Trophoblast cell (in vitro differentiated cells and primary cell): Measurements from ENCODE around the gene DPCD.

ENCODE experiments used
- DNase-seq, 2 donors: peaks; one replicate each; pipeline ENCODE4 v3.0.0-alpha.2; 2016
- H2AFZ ChIP-seq: 2 replicates; pipeline ENCODE4 v1.6.1; 2013; ENCODE audit warnings: low read length, moderate library complexity, mild to moderate bottlenecking; ENCODE audit not compliant: insufficient read depth, poor library complexity
- H2AK5ac ChIP-seq: 2 replicates; pipeline ENCODE4 v1.6.1; 2013; ENCODE audit warnings: mild to moderate bottlenecking, low read length
- H2BK120ac ChIP-seq: 2 replicates; pipeline ENCODE4 v1.6.1; 2013; ENCODE audit warnings: low read length, mild to moderate bottlenecking, moderate library complexity; ENCODE audit not compliant: insufficient read depth, poor library complexity
- H2BK12ac ChIP-seq: 2 replicates; pipeline ENCODE4 v1.6.1; 2013; ENCODE audit warnings: mild to moderate bottlenecking, low read length, moderate library complexity
- H2BK5ac ChIP-seq: 2 replicates; pipeline ENCODE4 v1.6.1; 2013; ENCODE audit warnings: low read length, low read depth, moderate library complexity, mild to moderate bottlenecking; ENCODE audit not compliant: poor library complexity
- H3K14ac ChIP-seq: 2 replicates; pipeline ENCODE4 v1.6.1; 2013; ENCODE audit warnings: mild to moderate bottlenecking, low read length
- H3K18ac ChIP-seq: 2 replicates; pipeline ENCODE4 v1.6.1; 2013; ENCODE audit warnings: mild to moderate bottlenecking, low read length
- H3K23ac ChIP-seq: 2 replicates; pipeline ENCODE4 v1.6.1; 2013; ENCODE audit warnings: low read length
- H3K27ac ChIP-seq: 2 replicates; pipeline ENCODE4 v1.5.1; 2013; ENCODE audit warnings: low read depth, mild to moderate bottlenecking, inconsistent platforms, low read length, moderate library complexity
- H3K27me3 ChIP-seq: 2 replicates; pipeline ENCODE4 v1.6.1; 2013; ENCODE audit warnings: inconsistent platforms, mild to moderate bottlenecking, low read length, moderate library complexity; ENCODE audit not compliant: insufficient read depth
- H3K36me3 ChIP-seq, 2 experiments: 1 replicate in 1 of 2; 2 replicates in 1 of 2; pipeline ENCODE4 v1.6.1; 2013; ENCODE audit warnings: low read length in 2 of 2, mild to moderate bottlenecking in 2 of 2, moderate library complexity in 1 of 2; ENCODE audit not compliant: insufficient read depth in 2 of 2, control insufficient read depth in 1 of 2
- H3K4ac ChIP-seq: 2 replicates; pipeline ENCODE4 v1.6.1; 2013; ENCODE audit warnings: low read depth, mild to moderate bottlenecking, low read length, moderate library complexity
- H3K4me1 ChIP-seq, 2 experiments: 1 replicate in 1 of 2; 2 replicates in 1 of 2; pipeline ENCODE4 v1.6.1; 2013; ENCODE audit warnings: low read length in 2 of 2, mild to moderate bottlenecking in 2 of 2, moderate library complexity in 1 of 2; ENCODE audit not compliant: insufficient read depth in 2 of 2, control insufficient read depth in 1 of 2
- H3K4me2 ChIP-seq: 2 replicates; pipeline ENCODE4 v1.6.1; 2013; ENCODE audit warnings: inconsistent platforms, mild to moderate bottlenecking, low read length, moderate library complexity
- H3K4me3 ChIP-seq: 2 replicates; pipeline ENCODE4 v1.5.1; 2013; ENCODE audit warnings: mild to moderate bottlenecking, low read depth, low read length, inconsistent platforms
- H3K79me1 ChIP-seq: one replicate; pipeline ENCODE4 v1.6.1; 2013; ENCODE audit warnings: low read length
- H3K79me2 ChIP-seq: 2 replicates; pipeline ENCODE4 v1.6.1; 2013; ENCODE audit warnings: low read length, mild to moderate bottlenecking; ENCODE audit not compliant: control insufficient read depth, insufficient read depth, poor library complexity
- H3K9ac ChIP-seq: 2 replicates; pipeline ENCODE4 v1.6.1; 2013; ENCODE audit warnings: mild to moderate bottlenecking, low read length
- H3K9me3 ChIP-seq: 2 replicates; pipeline ENCODE4 v1.6.1; 2013; ENCODE audit warnings: low read depth, mild to moderate bottlenecking, control low read depth, inconsistent platforms, low read length; ENCODE audit not compliant: insufficient read depth
- H4K12ac ChIP-seq: 2 replicates; pipeline ENCODE4 v1.6.1; 2013; ENCODE audit warnings: low read depth, mild to moderate bottlenecking, low read length, moderate library complexity
- H4K8ac ChIP-seq: 2 replicates; pipeline ENCODE4 v1.6.1; 2013; ENCODE audit warnings: low read depth, mild to moderate bottlenecking, low read length, moderate library complexity
- H4K91ac ChIP-seq: one replicate; pipeline ENCODE4 v1.6.1; 2013; ENCODE audit warnings: low read depth, mild to moderate bottlenecking, low read length, moderate library complexity
- WGBS: extraction: QIAGEN DNeasy Blood & Tissue Kit; methylation state at CpG from one replicate; pipeline ENCODE4 v1.1.7; 2013; ENCODE audit warnings: missing lambda C conversion rate; ENCODE audit not compliant: insufficient read length, insufficient coverage; ENCODE audit errors: extremely low coverage; 5-methylcytosine and 5-hydroxymethylcytosine counted together

The DPCD gene

DNA sequence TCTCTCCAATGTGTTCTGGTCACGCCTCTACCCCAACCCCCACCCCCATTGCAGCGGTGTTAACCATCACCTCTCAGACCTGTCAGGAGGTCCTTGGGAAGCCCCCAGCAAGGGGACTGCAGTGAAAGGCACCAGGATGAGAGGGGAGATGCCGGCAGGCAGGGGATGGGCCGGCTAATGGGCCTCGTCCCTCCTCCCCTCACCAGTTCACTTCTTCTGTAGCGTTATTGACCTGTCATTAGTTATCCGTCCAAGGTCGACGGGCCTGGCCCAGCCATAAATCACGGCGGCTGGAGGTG, 18.8 kb upstream of the DPCD start:
- Histone ChIP-seq H3K4me2 (peak overlapping the region; percentile 90), H3K18ac (no peak overlapping the region), H3K23ac (no peak overlapping the region), H3K36me3 (no peaks in the 10 kb centered on the region), H2AK5ac (no peak overlapping the region), H2AFZ (no peak overlapping the region), H3K9me3 (peaks cover 4% of the 10 kb centered on the region), H4K12ac (no peak overlapping the region), H3K27me3 (peaks cover 13% of the 10 kb centered on the region), H4K8ac (no peak overlapping the region), H2BK12ac (no peak overlapping the region), H3K27ac (no peak overlapping the region), H3K9ac (no peak overlapping the region), H4K91ac (no peak overlapping the region), H3K14ac (no peak overlapping the region), H3K4ac (no peak overlapping the region), H2BK120ac (no peak overlapping the region), H3K4me1 (peaks cover 0 to 10% of the 10 kb centered on the region in 2 experiments), H3K79me1 (no peaks in the 10 kb centered on the region), H3K79me2 (peaks cover 2% of the 10 kb centered on the region), H2BK5ac (no peak overlapping the region), H3K4me3 (no peak overlapping the region)
- DNase-seq: no peak
- no CpG with 5 or more reads among the region's 11 CpGs for WGBS

DNA sequence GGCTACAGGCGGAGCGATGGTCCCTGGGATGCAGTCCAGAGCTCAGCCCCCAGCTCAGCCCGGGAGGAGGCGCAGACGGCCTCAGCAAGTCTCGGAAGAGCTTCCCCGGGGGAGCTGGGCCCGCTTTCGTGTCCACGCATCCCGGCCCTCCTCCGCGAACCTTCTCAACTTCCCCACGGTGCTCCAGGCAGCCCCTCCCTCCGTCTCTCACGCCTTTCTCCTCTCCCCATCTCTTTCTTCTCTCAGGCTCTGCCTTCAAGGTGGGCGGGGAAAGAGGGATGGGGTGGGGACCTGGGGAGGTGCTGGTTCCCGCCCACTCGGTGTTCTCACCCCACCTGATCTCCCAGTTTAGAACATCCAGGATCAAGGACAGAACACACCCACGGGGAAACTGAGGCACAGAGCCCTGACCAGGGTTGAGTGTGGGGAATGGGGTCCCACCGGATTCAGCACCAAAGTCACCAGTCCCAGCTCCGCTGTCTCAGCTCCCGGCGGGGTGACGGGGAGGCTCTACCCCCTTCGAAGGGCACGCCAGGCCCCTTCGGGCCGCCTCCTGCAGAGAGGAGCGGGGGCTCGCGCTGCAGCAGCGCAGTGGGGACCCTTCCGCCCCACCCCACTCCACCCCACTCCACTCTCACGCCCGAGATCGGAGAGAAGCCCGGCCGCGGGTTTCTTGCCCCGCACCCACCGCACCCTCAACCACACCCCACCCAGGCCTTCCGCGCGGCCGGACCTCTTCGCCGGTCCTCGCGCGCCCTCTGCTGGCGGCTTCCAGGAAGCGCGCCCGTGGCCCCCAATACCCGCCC, 18.3 kb upstream of the DPCD start:
- peak; percentile 38 to 81 for DNase-seq
- peak overlapping the region; percentile 84 for H4K8ac ChIP-seq
- H3K4me2 ChIP-seq: peak overlapping the region; percentile 90
- no peak overlapping the region for H3K23ac ChIP-seq
- peak overlapping the region; percentile 37 for H4K91ac ChIP-seq
- H3K14ac ChIP-seq: peak overlapping the region; percentile 51
- peaks cover 13% of the 10 kb centered on the region for H3K27me3 ChIP-seq
- peak overlapping the region; percentile 45 for H2AK5ac ChIP-seq
- no peak overlapping the region for H3K27ac ChIP-seq
- WGBS: no CpG with 5 or more reads among the region's 56 CpGs
- H2BK12ac ChIP-seq: no peak overlapping the region
- peak overlapping the region; percentile 63 for H3K4me3 ChIP-seq
- peak overlapping the region; percentile 72 for H4K12ac ChIP-seq
- H2BK120ac ChIP-seq: peak overlapping the region; percentile 16
- no peak overlapping the region for H2BK5ac ChIP-seq
- H3K4me1 ChIP-seq: peaks cover 0 to 10% of the 10 kb centered on the region in 2 experiments
- H3K18ac ChIP-seq: peak overlapping the region; percentile 30
- H3K4ac ChIP-seq: no peak overlapping the region
- peaks cover 4% of the 10 kb centered on the region for H3K9me3 ChIP-seq
- no peaks in the 10 kb centered on the region for H3K36me3 ChIP-seq
- no peak overlapping the region for H3K9ac ChIP-seq
- peaks cover 2% of the 10 kb centered on the region for H3K79me2 ChIP-seq
- peak overlapping the region; percentile 97 for H2AFZ ChIP-seq
- no peaks in the 10 kb centered on the region for H3K79me1 ChIP-seq

DNA sequence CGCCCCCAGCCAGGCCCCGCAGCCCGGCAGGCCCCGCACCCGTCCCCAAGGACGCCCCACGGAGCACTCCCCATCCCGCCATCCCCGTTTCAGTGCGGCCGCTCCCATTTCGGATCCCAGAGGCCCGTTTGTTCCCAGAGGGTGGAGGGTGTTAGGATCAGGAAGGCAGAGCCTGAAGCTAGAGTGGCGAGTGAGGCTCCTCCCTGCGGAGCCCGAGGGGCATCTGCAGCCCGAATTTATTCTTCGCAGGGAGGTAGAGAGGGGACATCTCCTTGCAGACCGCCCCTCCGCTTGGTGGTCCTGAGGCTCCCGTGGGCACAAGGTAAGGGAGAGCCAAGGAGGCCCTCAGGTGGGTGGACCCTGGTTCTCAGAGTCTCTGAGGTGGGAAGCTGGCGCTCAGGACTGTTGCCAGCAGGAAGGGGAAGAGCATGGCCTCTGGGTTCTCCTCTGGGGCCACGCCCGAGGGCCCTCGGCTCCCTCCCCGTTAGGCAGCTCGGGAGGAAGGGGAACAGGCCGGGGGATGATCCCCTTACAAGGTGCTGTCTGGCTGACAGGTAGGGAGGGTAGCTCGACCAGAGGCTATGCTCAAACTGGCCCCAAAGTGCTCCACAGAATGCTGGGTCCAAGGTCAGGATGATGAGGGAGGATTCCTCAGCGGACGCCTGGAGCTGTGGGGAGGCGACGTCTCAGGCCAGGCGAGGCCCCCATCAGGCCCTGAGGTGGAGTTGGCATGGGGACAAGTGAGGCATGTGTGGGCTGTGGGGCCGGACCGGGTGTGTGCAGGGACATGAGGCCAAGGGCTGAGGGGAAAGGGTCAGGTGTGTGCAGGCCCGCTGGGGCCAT, 17.5 kb upstream of the DPCD start:
- H3K9me3 ChIP-seq: peaks cover 4% of the 10 kb centered on the region
- DNase-seq: peak in 1 of 2 donors; percentile 7
- H2AK5ac ChIP-seq: no peak overlapping the region
- H2BK5ac ChIP-seq: no peak overlapping the region
- no peak overlapping the region for H4K91ac ChIP-seq
- H3K4me2 ChIP-seq: peak overlapping the region; percentile 90
- no peak overlapping the region for H4K12ac ChIP-seq
- H3K36me3 ChIP-seq: no peaks in the 10 kb centered on the region
- H3K9ac ChIP-seq: no peak overlapping the region
- H3K79me2 ChIP-seq: peaks cover 2% of the 10 kb centered on the region
- peak overlapping the region; percentile 73 for H2AFZ ChIP-seq
- no peak overlapping the region for H3K18ac ChIP-seq
- H3K79me1 ChIP-seq: no peaks in the 10 kb centered on the region
- no peak overlapping the region for H3K23ac ChIP-seq
- no peak overlapping the region for H2BK120ac ChIP-seq
- H3K4me1 ChIP-seq: peaks cover 0 to 10% of the 10 kb centered on the region in 2 experiments
- H3K14ac ChIP-seq: no peak overlapping the region
- no peak overlapping the region for H3K27ac ChIP-seq
- peak overlapping the region; percentile 11 for H4K8ac ChIP-seq
- no peak overlapping the region for H3K4ac ChIP-seq
- peaks cover 13% of the 10 kb centered on the region for H3K27me3 ChIP-seq
- no peak overlapping the region for H3K4me3 ChIP-seq
- H2BK12ac ChIP-seq: no peak overlapping the region
- no CpG with 5 or more reads among the region's 37 CpGs for WGBS

DNA sequence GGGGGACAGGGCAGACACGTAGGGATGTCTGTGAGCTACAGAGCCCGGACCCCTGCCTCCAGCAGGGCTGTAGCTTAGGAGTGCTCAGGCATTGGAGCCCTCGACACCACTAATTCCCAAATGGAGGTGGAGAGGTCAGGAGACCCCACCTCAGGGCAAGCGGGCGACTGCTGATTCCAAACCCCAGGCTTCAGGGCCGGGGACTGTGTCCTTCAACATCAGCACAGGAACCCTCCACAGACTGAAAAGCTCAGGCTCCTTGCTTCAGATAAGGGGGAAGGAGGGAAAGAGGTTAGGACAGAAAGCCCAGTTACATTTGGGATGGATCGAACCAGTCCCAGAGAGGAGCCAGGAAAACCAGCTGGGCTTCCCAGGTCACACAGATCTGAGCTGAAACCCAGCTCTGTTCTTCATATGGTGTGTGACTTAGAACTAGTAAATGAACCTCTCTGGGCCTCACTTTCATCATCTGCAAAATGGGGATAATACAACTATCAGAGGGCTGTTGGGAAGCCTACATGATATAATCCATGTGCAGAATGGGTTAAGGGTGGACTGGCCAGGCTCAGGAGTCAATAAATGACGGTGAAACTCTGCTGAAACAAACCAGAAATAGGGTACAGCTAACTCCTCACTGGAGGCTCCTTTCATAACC, 16.7 kb upstream of the DPCD start:
- Histone ChIP-seq H3K23ac (no peak overlapping the region), H3K4ac (no peak overlapping the region), H2BK120ac (no peak overlapping the region), H3K9me3 (peaks cover 4% of the 10 kb centered on the region), H3K9ac (no peak overlapping the region), H4K12ac (no peak overlapping the region), H2AK5ac (no peak overlapping the region), H2BK12ac (no peak overlapping the region), H3K79me1 (no peaks in the 10 kb centered on the region), H4K8ac (no peak overlapping the region), H4K91ac (no peak overlapping the region), H2BK5ac (no peak overlapping the region), H3K4me2 (no peak overlapping the region), H3K18ac (no peak overlapping the region), H3K27me3 (peaks cover 8% of the 10 kb centered on the region), H3K4me3 (no peak overlapping the region), H2AFZ (no peak overlapping the region), H3K79me2 (peaks cover 2% of the 10 kb centered on the region), H3K14ac (no peak overlapping the region), H3K36me3 (no peaks in the 10 kb centered on the region), H3K4me1 (peaks cover 0 to 10% of the 10 kb centered on the region in 2 experiments), H3K27ac (no peak overlapping the region)
- DNase-seq: no peak
- WGBS: no CpG with 5 or more reads among the region's 8 CpGs
